PFSK-1 (cell line): ENCODE measurements around the gene IFITM1.

Experiments used
- POLR2AphosphoS5 ChIP-seq: IDR thresholded peaks from 2 replicates; pipeline ENCODE4 v1.6.1; 2012; ENCODE audit warnings: low read depth, mild to moderate bottlenecking, control low read depth, low read length, moderate library complexity
- SIN3A ChIP-seq: IDR thresholded peaks from 2 replicates; pipeline ENCODE4 v1.6.1; 2012; ENCODE audit warnings: mild to moderate bottlenecking, low read length, moderate library complexity, borderline replicate concordance; ENCODE audit not compliant: insufficient read depth
- TAF1 ChIP-seq: IDR thresholded peaks from 2 replicates; pipeline ENCODE4 v1.6.1; 2012; ENCODE audit warnings: low read length, control low read depth, borderline replicate concordance; ENCODE audit not compliant: insufficient read depth

GRCh38 chr11:313304-313786 is 495 bp upstream of the IFITM1 start:
- no peak for TF ChIP-seq TAF1
- TF ChIP-seq SIN3A = no peak
- no peak for TF ChIP-seq POLR2AphosphoS5
